ENCODE data around the gene DARS1.

Gene DARS1

GRCh38 chr2:135984199-135985017 is 1.0 kb downstream of the DARS1 start:
- TF ChIP-seq EZH2phosphoT487 (IDR thresholded peaks at IDR 0.05; ENCODE audit: borderline replicate concordance, low read length) (no peak), CTCF (IDR thresholded peaks at IDR 0.05; ENCODE audit: low read depth, low read length, poor library complexity, severe bottlenecking) (no peak)
- Histone ChIP-seq H4K20me1 (ENCODE audit: control insufficient read depth, insufficient read depth, low read depth, low read length) (no peaks in the 10 kb centered on the region), H3K27ac (ENCODE audit: low read depth, low read length) (peak overlapping the region; percentile 74), H3K36me3 (ENCODE audit: control insufficient read depth, low read length) (peaks cover 56% of the 10 kb centered on the region), H3K4me2 (ENCODE audit: low read length) (peak overlapping the region; percentile 93), H3K27me3 (ENCODE audit: control insufficient read depth, low read length) (no peaks in the 10 kb centered on the region), H3K4me3 (ENCODE audit: low read length) (peak overlapping the region; percentile 86), H3K9me2 (replicated peaks; ENCODE audit: control insufficient read depth, low read length) (no peaks in the 10 kb centered on the region), H3K9me3 (ENCODE audit: control insufficient read depth, insufficient read depth, low read length) (no peaks in the 10 kb centered on the region), H3F3A (ENCODE audit: control insufficient read depth, insufficient read depth) (peaks cover 7% of the 10 kb centered on the region), H3K4me1 (ENCODE audit: control insufficient read depth, low read length) (peaks cover 67% of the 10 kb centered on the region), H3K79me2 (ENCODE audit: control insufficient read depth, low read length) (peaks cover 60% of the 10 kb centered on the region)

GRCh38 chr2:135980434-135981079 is 4.9 kb downstream of the DARS1 start:
- H3K36me3 ChIP-seq (ENCODE audit: control insufficient read depth, low read length) = peaks cover 91% of the 10 kb centered on the region
- no peaks in the 10 kb centered on the region for H3K27me3 ChIP-seq (ENCODE audit: control insufficient read depth, low read length)
- H3K4me3 ChIP-seq (ENCODE audit: low read length) = peak overlapping the region; percentile 22
- H3K9me2 ChIP-seq (replicated peaks; ENCODE audit: control insufficient read depth, low read length) = no peaks in the 10 kb centered on the region
- H4K20me1 ChIP-seq (ENCODE audit: control insufficient read depth, insufficient read depth, low read depth, low read length) = no peaks in the 10 kb centered on the region
- H3F3A ChIP-seq (ENCODE audit: control insufficient read depth, insufficient read depth) = peaks cover 25% of the 10 kb centered on the region
- H3K4me1 ChIP-seq (ENCODE audit: control insufficient read depth, low read length) = peaks cover 71% of the 10 kb centered on the region
- H3K4me2 ChIP-seq (ENCODE audit: low read length) = peak overlapping the region; percentile 44
- no peaks in the 10 kb centered on the region for H3K9me3 ChIP-seq (ENCODE audit: control insufficient read depth, insufficient read depth, low read length)
- H3K79me2 ChIP-seq (ENCODE audit: control insufficient read depth, low read length) = peaks cover 86% of the 10 kb centered on the region
- H3K27ac ChIP-seq (ENCODE audit: low read depth, low read length) = no peak overlapping the region
- TF ChIP-seq CTCF (IDR thresholded peaks at IDR 0.05; ENCODE audit: low read depth, low read length, poor library complexity, severe bottlenecking) (no peak), EZH2phosphoT487 (IDR thresholded peaks at IDR 0.05; ENCODE audit: borderline replicate concordance, low read length) (no peak)

- H3K9me2 ChIP-seq (replicated peaks; ENCODE audit: control insufficient read depth, low read length) = no peaks in the 10 kb centered on the region
- peaks cover 22% of the 10 kb centered on the region for H3F3A ChIP-seq (ENCODE audit: control insufficient read depth, insufficient read depth)
- H3K9me3 ChIP-seq (ENCODE audit: control insufficient read depth, insufficient read depth, low read length) = no peaks in the 10 kb centered on the region
- peaks cover 88% of the 10 kb centered on the region for H3K36me3 ChIP-seq (ENCODE audit: control insufficient read depth, low read length)
- H3K4me2 ChIP-seq (ENCODE audit: low read length) = peak overlapping the region; percentile 56
- peak overlapping the region; percentile 50 for H3K27ac ChIP-seq (ENCODE audit: low read depth, low read length)
- TF ChIP-seq CTCF (IDR thresholded peaks at IDR 0.05; ENCODE audit: low read depth, low read length, poor library complexity, severe bottlenecking) (no peak), EZH2phosphoT487 (IDR thresholded peaks at IDR 0.05; ENCODE audit: borderline replicate concordance, low read length) (no peak)
- no peaks in the 10 kb centered on the region for H4K20me1 ChIP-seq (ENCODE audit: control insufficient read depth, insufficient read depth, low read depth, low read length)
- H3K27me3 ChIP-seq (ENCODE audit: control insufficient read depth, low read length) = no peaks in the 10 kb centered on the region
- peak overlapping the region; percentile 39 for H3K4me3 ChIP-seq (ENCODE audit: low read length)
- peaks cover 82% of the 10 kb centered on the region for H3K79me2 ChIP-seq (ENCODE audit: control insufficient read depth, low read length)
- H3K4me1 ChIP-seq (ENCODE audit: control insufficient read depth, low read length) = peaks cover 61% of the 10 kb centered on the region
Measured at GRCh38 chr2:135975702-135976101, 9.7 kb downstream of the DARS1 start.

All from DOHH2 (cell line).